ENCODE results near the gene LRCH4. TPM values are rescaled to one million over a fixed set of nuclear protein-coding genes. Genes with fewer than 3 reads are reported as not detected.

LRCH4 gene
- polyA plus RNA-seq, 1 experiment, result 11.3 TPM

GRCh38 chr7:100621554-100621953 lies 35.6 kb upstream of the LRCH4 start:
- Histone ChIP-seq H3K27ac (ENCODE audit: low read depth, low read length) (no peak overlapping the region), H3K4me3 (ENCODE audit: low read depth, low read length) (no peak overlapping the region), H3K27me3 (ENCODE audit: control insufficient read depth, insufficient read depth, low read length) (no peaks in the 10 kb centered on the region), H3K9me3 (ENCODE audit: control insufficient read depth, insufficient read depth, low read length) (no peaks in the 10 kb centered on the region)
- TF ChIP-seq CTCF (IDR thresholded peaks at IDR 0.05; ENCODE audit: low read depth, low read length), result no peak
- no peak for DNase-seq (ENCODE audit: low read depth, low spot score)
- ChIA-PET POLR2A (no interaction called here), CTCF (no interaction called here)

GRCh38 chr7:100620804-100621203 lies 34.9 kb upstream of the LRCH4 start:
- Histone ChIP-seq H3K4me3 (ENCODE audit: low read depth, low read length) (no peak overlapping the region), H3K27me3 (ENCODE audit: control insufficient read depth, insufficient read depth, low read length) (no peaks in the 10 kb centered on the region), H3K9me3 (ENCODE audit: control insufficient read depth, insufficient read depth, low read length) (no peaks in the 10 kb centered on the region), H3K27ac (ENCODE audit: low read depth, low read length) (no peak overlapping the region)
- CTCF ChIA-PET, result no interaction called here
- DNase-seq (ENCODE audit: low read depth, low spot score), result no peak
- TF ChIP-seq CTCF (IDR thresholded peaks at IDR 0.05; ENCODE audit: low read depth, low read length), result no peak
- POLR2A ChIA-PET, result no interaction called here

- DNase-seq (ENCODE audit: low read depth, low spot score), result no peak
- H3K9me3 ChIP-seq (ENCODE audit: control insufficient read depth, insufficient read depth, low read length), result no peaks in the 10 kb centered on the region
- ChIA-PET CTCF (interaction anchor here (1.4 kb wide), 1 partner anchor 13 kb away, joined by 3 read pairs; no protein-coding TSS in a partner anchor), POLR2A (no interaction called here)
- H3K27me3 ChIP-seq (ENCODE audit: control insufficient read depth, insufficient read depth, low read length), result no peaks in the 10 kb centered on the region
- H3K4me3 ChIP-seq (ENCODE audit: low read depth, low read length), result no peak overlapping the region
- TF ChIP-seq CTCF (IDR thresholded peaks at IDR 0.05; ENCODE audit: low read depth, low read length), result no peak
- H3K27ac ChIP-seq (ENCODE audit: low read depth, low read length), result no peak overlapping the region
Measured at GRCh38 chr7:100620239-100620638, 34.3 kb upstream of the LRCH4 start.

- DNase-seq (ENCODE audit: low read depth, low spot score), result no peak
- Histone ChIP-seq H3K27ac (ENCODE audit: low read depth, low read length) (no peak overlapping the region), H3K9me3 (ENCODE audit: control insufficient read depth, insufficient read depth, low read length) (peaks cover 3% of the 10 kb centered on the region; the same call in 1 of the 2 replicates), H3K4me3 (ENCODE audit: low read depth, low read length) (no peak overlapping the region), H3K27me3 (ENCODE audit: control insufficient read depth, insufficient read depth, low read length) (no peaks in the 10 kb centered on the region)
- POLR2A ChIA-PET, result interaction anchor here (0.6 kb wide), 1 partner anchor 30 kb away, joined by 10 read pairs; no protein-coding TSS in a partner anchor
- TF ChIP-seq CTCF (IDR thresholded peaks at IDR 0.05; ENCODE audit: low read depth, low read length), result no peak
- CTCF ChIA-PET, result no interaction called here
Measured at GRCh38 chr7:100614308-100614861, 28.5 kb upstream of the LRCH4 start.

GRCh38 chr7:100613412-100614175 lies 27.7 kb upstream of the LRCH4 start:
- peak overlapping the region; percentile 90 for H3K4me3 ChIP-seq (ENCODE audit: low read depth, low read length)
- DNase-seq (ENCODE audit: low read depth, low spot score), result no peak
- ChIA-PET CTCF (interaction anchor here (0.5 to 1.9 kb wide), 4 partner anchors 11 to 111 kb away, joined by 3 to 6 read pairs (median 4); partner anchors contain the start of genes FBXO24 and PCOLCE), POLR2A (interaction anchor here (0.6 to 2.1 kb wide), 4 partner anchors 11 to 185 kb away, joined by 3 to 30 read pairs (median 18); partner anchors contain the start of genes FBXO24, LRCH4, PCOLCE and ZCWPW1)
- no peak overlapping the region for H3K27ac ChIP-seq (ENCODE audit: low read depth, low read length)
- H3K27me3 ChIP-seq (ENCODE audit: control insufficient read depth, insufficient read depth, low read length), result no peaks in the 10 kb centered on the region
- H3K9me3 ChIP-seq (ENCODE audit: control insufficient read depth, insufficient read depth, low read length), result peaks cover 3% of the 10 kb centered on the region; the same call in 1 of the 2 replicates
- TF ChIP-seq CTCF (IDR thresholded peaks at IDR 0.05; ENCODE audit: low read depth, low read length), result no peak
